GM21528 (cell line): ENCODE data around the gene CKS1B.

ENCODE experiments used
- ATAC-seq: cut with Tn5 transposase; IDR thresholded peaks from one replicate; pipeline ENCODE4 v1.9.1; 2021; ENCODE audit warnings: mild to moderate bottlenecking, moderate library complexity; ENCODE audit not compliant: unreplicated experiment, low FRiP score

Gene CKS1B

DNA sequence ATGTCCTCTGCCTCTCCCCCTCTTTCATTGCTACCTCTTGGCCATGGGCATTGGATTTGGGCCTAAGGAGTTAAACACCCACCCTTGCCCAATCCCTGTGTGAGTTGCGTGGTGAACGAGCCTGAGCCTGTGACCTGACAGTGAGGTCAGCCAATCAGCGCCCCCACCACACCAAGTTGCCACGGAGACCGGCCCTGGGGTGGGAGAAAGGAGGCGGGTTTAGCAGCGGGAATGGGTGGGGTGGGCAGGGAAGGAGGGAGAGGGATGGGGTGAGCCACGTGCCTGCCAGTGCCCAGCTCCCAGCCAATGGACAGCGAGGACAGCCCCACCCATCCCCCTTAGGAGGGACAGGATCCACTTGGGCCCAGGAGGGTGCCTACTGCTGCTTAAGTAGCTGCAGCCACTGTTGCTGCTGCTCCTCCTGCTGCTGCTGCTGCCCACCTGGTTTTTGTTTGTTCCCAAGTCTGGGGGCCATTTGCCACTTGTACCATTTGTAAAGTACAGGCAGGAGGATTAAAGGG, 37.6 kb downstream of the CKS1B start:
- no peak for ATAC-seq

DNA sequence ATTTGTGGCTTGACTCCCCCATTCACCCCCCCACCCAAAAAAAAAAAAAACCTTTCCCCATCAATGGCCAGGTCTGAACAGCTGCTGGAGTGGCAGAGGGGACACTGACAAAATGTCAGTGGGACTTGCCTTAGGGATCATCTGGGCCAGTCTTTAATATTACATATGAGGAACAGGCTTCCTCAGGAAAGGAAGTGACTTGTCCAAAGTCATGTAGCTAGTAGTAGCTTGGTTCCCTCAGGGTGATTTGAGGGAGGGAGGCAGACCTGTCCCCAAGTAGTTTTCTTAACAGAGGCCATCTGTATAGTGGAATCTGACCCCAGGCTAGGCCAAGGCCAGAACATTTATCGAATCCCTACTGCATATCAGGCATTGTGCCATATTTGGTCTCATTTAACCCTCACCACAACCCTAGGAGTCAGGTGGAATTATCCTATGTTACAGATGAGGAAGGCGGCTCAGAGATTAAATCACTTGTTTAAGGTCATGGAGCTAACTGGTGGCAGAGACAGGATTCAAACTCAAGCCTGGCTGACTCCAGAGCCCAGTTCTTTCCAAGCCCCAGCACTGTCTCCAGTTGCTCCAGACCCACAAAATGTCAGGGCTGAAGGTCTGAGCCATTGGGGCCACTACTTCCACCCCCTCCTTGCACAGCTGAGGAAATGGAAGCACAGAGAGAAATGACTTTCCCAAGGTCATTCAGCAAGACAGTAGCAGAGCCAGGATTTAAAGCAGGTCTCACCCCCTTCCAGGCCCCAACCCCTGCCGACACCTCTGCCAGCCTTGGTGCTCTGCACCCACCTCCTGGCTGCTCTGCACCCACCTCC, 38.5 kb downstream of the CKS1B start:
- no peak for ATAC-seq

DNA sequence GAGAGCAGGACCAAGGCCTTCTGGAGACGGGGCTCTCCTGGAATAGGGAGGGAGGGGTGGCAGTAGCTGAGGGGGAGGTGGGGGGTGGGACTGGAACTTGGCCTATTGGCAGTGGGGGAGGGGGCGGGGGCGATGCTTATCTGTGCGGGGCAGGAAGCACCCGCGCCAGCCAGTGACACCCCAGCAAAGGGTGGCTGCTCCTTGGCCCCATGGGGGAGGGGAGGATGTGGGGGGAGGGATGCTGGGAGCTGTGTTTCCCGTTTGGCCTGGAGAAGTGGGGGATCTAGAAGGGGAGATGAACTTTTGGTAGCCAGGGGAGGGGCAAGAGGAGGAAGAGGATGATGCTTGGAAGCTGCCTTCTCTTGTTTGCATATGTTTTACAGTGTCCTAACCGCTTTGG, 39.2 kb downstream of the CKS1B start:
- ATAC-seq: no peak

DNA sequence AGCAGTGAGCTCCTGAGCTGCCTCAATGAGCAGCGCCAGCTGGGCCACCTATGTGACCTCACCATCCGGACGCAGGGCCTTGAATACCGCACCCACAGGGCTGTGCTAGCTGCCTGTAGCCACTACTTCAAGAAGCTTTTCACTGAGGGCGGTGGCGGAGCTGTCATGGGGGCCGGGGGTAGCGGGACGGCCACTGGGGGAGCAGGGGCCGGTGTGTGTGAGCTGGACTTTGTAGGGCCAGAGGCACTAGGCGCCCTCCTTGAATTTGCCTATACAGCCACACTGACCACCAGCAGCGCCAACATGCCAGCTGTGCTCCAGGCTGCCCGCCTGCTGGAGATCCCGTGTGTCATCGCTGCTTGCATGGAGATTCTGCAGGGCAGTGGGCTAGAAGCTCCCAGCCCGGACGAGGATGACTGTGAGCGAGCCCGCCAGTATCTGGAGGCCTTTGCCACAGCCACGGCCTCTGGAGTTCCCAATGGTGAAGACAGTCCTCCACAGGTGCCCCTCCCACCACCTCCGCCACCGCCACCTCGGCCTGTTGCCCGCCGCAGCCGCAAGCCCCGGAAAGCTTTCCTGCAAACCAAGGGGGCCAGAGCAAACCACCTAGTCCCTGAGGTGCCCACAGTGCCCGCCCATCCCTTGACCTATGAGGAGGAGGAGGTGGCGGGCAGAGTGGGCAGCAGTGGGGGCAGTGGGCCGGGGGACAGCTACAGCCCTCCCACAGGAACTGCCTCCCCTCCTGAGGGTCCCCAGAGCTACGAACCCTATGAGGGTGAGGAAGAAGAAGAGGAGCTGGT, 40.4 kb downstream of the CKS1B start:
- ATAC-seq: no peak

DNA sequence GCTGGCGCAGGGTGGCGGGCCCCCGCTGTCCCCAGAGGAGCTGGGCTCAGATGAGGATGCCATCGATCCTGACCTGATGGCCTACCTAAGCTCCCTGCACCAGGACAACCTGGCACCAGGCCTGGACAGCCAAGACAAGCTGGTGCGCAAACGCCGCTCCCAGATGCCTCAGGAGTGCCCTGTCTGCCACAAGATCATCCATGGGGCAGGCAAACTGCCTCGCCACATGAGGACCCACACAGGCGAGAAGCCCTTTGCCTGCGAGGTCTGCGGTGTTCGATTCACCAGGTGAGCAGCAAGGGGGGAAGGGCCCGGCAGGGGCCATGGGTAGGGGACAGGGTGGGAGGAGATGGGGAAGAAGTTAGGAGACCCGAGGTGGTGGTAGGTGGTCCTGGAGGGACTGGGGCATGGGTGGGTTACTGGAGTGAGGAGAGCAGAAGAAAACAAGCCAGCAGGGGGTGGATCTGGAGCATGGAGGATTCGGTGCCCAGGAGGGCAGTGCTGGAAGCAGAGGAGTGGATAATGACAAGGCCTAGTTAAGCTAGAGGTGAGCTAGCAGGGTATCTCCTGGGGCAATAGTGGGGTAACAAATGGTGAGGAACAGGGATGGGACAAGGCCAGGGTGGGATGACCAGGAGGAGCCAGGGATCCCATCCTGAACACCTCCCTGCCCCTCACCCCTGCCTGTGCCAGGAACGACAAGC, 41.2 kb downstream of the CKS1B start:
- no peak for ATAC-seq

DNA sequence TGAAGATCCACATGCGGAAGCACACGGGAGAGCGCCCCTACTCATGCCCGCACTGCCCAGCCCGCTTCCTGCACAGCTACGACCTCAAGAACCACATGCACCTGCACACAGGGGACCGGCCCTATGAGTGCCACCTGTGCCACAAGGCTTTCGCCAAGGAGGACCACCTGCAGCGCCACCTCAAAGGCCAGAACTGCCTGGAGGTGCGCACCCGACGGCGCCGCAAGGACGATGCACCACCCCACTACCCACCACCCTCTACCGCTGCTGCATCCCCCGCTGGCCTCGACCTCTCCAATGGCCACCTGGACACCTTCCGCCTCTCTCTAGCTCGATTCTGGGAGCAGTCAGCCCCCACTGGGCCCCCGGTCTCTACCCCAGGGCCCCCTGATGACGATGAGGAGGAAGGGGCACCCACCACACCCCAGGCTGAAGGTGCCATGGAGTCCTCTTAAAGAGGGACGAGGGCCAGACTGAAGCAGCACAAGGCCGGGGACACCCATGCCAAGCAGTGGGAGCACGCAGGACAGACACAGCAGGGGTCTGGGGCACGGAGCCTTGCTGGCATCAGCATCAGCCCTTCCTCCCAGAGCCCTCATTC, 41.9 kb downstream of the CKS1B start:
- no peak for ATAC-seq

DNA sequence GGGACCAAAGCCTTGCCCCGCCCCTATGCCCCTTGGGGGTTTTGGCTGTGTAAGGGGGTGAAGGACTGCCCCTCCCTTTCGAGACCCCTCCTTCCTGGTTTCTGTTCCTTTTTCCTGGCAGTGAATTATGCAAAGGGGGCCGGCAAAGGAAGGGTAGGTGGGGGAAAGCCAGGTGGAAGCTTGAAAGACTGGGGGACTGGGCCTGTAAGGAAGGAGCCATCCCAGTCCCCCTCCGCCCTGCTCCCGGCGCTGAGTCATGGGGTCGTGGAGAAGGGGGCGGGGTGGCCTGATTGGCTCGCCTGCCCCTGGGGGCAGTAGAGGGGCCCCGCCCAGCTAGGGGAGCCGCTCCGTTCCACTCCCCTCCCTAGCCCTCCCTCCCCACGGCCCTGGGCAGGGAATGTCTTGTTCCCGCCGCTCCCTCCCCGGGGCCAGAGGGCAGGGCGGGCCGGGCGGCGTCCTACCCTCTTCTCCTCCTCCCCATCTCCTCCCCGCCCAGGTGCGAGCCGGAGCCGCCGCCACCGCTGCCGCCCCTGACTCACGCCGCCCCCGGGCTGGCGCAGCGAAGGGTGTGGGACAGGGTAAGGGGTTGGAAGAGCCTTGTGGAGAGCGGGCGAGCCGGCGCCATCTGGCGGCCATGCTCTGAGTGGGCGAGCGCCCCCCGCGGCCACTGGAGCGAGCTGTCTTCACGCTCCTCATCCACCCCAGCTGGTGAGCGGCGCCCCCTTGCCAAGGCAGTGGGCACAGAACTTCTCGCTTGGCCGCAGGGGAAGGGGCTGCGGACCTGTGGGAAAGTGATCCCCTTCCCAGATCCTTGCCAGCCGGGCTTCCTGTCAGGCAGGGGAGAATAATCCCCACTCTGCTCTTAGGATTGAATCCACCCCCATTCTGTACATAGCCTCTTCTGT, 42.8 kb downstream of the CKS1B start:
- peak; percentile 57 for ATAC-seq

DNA sequence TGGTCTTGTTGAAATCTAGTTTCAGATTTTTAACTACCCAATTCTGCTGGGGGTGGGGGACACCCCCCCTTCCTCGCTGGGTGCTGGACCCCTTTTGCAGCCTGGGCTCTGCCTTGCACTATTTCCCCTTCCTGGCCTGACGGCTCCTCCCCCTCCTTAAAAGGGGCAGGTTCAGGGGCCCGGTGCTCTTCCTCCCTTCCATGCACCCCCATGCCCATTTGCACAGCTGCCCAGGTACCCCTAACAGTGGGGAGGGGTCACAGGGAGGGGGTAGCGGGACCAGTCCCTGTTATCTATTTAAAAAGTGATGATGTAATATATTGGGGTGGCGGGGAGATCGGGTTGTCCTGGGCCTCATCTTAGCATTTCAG, 43.5 kb downstream of the CKS1B start:
- ATAC-seq: no peak

DNA sequence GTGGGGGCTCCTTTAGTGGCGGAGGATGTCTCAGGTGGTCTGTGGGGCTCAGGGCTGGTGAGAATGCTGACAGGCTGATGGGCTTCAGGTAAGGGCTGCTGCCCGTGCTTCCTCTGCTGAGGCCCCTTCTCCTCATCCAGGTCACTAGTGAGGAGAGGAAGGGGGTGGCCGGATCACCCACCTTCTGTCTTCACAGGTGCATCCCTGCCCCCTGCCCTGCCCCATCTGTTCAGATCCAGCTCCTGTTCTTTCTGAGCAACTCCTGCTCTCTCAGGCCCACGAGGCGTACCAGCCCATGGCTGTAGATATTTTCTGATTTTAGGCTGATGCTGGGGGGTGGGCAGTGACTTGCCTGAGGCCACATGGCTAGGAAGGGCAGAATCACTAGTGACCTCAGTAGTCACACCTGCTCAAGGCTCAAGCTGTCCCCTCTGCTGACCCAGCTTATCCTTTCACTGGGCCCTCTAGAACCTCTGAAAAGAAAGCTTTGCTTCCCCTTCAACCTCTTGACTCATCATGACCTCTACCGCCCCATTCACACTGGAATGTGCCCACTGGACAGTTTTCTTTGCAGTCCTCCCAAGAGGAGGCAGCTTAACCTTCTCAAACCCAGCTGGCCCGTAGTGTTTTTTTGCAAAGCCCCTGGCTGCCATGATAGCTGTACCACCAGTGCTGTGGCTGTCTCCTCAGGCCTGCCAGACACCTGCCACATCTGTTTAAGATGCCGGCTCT, 44.3 kb downstream of the CKS1B start:
- ATAC-seq: no peak

DNA sequence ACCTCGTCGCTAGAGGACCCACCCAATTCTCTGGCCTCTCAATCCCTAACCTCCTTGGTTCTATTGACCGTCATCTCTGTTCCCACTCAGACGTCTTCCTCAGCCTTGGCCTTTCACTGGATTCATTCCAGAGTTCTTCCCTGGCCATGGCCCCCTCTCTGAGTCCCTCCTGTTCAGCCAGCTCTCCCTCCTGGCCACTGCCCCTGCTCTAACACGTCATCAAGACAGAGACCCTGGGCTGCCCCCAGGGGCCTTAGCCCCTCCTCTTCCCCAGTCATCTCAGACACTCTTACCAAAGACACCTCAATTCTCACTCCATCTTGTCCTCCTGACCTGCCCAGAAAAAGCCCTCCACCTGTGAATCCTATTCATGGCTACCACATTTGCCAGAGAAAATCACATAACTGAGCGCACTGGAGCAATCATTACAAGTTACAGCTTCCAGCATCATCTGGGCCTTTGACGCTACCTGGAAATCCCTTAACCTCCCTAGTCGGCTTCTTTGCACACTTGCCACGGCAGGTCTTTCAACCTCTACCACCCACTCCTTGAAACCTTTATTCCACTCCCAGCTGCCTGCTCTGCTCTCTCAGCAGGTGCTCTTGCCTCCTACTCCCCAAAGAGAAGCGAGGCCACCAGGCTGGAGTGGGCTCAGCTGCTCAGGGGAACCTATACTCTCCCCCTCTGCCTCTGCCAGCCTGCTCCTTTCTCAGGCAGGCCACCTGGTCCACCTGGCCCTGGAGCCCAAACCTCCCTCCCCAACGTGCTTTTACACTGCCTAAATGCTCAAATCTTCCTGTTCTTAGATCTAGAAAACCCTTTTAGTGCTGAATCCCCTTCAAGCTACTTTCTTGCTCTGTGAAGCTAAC, 45.1 kb downstream of the CKS1B start:
- no peak for ATAC-seq

DNA sequence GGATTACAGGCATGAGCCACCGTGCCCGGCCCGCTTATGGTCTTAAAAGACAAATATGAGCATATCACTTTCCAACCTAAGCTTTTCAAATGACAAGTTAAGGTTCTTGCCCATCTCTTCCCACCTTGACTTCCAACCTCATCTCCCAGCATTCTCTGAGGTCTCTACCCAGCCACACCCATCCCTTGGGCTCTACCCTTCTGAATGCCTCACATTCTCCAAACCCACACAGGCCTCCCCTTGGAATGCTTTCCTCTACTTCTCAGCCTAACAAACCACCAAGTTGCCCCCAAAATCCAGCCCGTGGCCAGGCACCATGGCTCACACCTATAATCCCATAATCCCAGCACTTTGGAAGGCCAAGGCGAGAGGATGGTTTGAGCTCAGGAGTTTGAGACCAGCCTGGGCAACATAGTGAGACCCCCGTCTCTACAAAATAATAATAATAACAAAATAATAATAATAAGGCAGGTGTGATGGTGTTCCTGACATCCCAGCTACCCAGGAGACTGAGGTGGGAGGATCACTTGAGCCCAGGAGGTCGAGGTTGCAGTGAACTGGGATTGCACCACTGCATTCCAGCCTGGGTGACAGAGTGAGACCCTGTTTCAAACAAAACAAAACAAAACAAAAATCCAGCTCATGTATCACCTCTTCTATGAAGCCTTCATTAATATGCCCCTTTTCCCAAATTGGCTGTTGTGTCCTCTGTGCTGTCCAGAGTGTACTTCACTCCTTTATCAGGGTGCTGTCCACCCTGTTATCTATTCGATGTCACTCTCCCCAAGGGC, 47.9 kb downstream of the CKS1B start:
- ATAC-seq: no peak

DNA sequence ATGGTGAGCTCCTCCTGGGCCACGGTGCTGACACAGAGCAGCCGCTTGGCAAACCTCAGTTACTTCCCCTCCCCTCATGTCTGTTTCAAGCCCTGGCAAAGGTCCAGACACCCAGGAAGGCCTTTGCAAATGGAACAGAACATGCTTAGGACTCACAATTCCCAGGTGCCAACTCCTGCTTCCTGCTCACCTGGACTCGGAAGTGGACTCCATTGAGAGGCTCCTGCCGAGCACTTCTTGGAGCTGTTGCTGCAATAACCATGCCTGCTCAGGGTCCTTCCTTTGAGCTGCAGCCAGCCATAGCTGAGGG, 48.4 kb downstream of the CKS1B start:
- ATAC-seq: no peak

DNA sequence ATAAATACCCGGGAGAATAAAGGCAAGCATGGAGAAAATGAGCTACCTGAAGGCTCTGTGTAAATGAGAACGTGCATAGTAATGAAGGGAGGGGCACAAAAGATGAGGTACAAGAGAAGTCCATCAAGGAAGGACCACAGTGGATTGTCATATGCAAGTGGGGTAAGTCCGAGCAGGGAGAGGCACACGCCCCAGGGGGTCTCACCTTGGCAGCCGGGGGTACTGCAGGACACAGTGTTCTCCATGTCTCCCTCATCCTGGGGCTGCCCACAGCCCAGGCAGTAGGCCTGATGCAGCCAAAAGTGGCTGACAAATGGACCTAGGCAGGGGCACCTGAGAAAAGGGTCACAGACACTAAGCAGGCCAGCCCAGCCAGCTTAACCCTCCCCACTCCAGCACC, 49.1 kb downstream of the CKS1B start:
- ATAC-seq: no peak

DNA sequence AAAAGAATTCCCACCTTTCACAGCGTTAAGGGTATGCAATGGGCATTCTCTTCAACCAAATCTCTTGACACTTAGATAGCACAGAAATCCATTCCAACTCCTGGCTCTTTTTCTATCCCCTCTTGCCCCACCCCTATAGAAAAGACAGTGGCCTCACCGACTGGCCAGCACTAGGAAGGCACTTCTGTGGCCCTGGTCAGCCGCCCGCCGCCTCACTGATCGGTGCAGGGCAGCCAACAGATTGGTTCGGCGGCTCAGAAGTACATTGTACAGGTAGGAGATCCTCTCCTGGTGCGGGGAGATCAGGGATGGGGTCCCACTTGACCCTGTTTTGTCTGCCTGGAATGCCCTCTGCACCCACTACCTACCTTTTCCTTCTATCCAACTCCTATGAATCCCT, 49.8 kb downstream of the CKS1B start:
- no peak for ATAC-seq

DNA sequence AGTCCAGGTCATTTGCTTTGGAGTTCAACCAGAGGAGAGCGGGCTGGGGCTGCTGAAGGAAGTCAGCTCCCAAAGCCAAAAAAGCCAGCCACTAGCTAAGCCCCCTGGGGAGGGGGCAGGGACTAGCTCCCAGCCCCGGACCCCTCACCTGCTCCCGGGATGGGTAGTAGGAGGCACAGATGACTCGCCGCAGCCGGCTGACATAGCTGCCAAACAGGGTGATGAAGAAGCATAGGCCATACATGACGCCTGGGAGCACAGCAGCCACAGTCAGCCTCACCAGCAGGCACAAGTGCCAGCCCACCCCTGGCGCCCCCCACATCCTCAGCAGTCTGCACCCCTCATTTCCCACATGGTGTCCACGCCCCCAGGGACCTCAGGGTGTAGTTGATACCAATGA, 51.7 kb downstream of the CKS1B start:
- no peak for ATAC-seq

DNA sequence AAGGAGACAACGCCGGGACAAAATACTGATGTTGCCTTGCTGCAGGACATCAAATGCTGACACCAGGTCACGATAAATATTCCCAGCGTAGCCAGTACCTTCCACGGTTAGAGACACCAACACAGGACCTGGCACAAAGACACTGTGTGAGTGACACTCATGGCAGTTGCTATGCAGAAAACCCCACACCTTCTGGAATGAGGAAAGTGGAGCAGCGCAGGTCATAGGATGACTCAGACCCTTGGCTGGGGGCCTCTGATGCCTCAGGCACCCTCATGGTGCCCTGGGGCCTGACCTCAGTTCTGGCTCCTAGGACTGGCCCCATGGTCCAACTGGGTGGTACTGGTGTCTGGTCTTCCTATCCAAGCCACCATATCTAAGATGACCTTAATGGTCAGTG, 52.1 kb downstream of the CKS1B start:
- ATAC-seq: no peak
